ENCODE measurements around the gene NR2C1. TPM values are rescaled to one million over a fixed set of nuclear protein-coding genes. Genes with fewer than 3 reads are reported as not detected.

The NR2C1 gene
- polyA plus RNA-seq, 3 donors = 2.2 to 24.7 (median 6.0) TPM

DNA sequence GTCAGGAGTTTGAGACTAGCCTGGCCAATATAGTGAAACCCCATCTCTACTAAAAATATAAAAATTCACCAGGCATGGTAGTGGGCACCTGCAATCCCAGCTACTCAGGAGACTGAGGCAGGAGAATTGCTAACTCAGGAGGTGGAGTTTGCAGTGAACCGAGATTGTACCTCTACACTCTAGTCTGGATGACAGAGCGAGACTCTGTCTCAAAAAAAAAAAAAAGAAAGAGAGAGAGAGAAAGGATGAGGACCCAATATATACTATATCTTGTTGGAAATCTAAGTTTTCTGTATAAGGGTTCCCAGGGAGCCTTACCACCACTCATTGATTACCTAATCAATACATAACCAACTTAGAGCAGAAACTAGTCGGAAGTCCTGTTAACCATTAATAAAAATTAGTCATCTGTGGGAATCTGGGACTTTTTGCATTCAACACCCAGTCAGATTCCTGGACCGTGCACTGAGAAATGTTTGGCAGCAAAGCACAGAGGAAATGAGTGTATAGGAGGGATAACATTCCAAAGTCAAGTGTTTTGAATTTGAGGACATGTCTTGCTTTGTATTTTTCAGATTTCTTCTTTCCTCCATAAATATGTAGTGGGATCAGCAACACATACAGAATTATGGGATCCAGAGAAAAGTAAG is 44.8 kb upstream of the NR2C1 start:
- Mint-ChIP-seq H3K27me3 (ENCODE audit: low read depth in 3 of 3) (no peaks in the 10 kb centered on the region), H3K27ac (no peak overlapping the region), H3K4me1 (peaks cover 9% of the 10 kb centered on the region), H3K36me3 (peaks cover 12 to 33% of the 10 kb centered on the region in 2 donors), H3K4me3 (no peak overlapping the region), H3K9me3 (no peaks in the 10 kb centered on the region)
- no peak for DNase-seq
- H3K9me3 ChIP-seq (replicated peaks in 1 of 2; ENCODE audit: control insufficient read depth in 1 of 2, insufficient read depth in 1 of 2, low read length in 2 of 2) = no peaks in the 10 kb centered on the region
- H2AFZ ChIP-seq (ENCODE audit: insufficient read depth, low read depth, low read length, poor library complexity, severe bottlenecking) = no peak overlapping the region
- H3K4me3 ChIP-seq (replicated peaks in 1 of 3; ENCODE audit: low read depth in 2 of 3, low read length in 3 of 3) = no peak overlapping the region
- no CpG with 5 or more reads among the region's 4 CpGs for WGBS (ENCODE audit: insufficient coverage)
- TF ChIP-seq, protein P1, sequence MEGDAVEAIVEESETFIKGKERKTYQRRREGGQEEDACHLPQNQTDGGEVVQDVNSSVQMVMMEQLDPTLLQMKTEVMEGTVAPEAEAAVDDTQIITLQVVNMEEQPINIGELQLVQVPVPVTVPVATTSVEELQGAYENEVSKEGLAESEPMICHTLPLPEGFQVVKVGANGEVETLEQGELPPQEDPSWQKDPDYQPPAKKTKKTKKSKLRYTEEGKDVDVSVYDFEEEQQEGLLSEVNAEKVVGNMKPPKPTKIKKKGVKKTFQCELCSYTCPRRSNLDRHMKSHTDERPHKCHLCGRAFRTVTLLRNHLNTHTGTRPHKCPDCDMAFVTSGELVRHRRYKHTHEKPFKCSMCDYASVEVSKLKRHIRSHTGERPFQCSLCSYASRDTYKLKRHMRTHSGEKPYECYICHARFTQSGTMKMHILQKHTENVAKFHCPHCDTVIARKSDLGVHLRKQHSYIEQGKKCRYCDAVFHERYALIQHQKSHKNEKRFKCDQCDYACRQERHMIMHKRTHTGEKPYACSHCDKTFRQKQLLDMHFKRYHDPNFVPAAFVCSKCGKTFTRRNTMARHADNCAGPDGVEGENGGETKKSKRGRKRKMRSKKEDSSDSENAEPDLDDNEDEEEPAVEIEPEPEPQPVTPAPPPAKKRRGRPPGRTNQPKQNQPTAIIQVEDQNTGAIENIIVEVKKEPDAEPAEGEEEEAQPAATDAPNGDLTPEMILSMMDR (IDR thresholded peaks at IDR 0.05) = no peak
- H3K4me2 ChIP-seq (replicated peaks; ENCODE audit: extremely low read depth, low read length, poor library complexity, severe bottlenecking) = no peak overlapping the region
- H3K9ac ChIP-seq (ENCODE audit: insufficient read depth, low read length, poor library complexity, severe bottlenecking) = no peak overlapping the region
- peaks cover 0 to 7% of the 10 kb centered on the region in 2 donors for H3K36me3 ChIP-seq (replicated peaks in 1 of 2; ENCODE audit: control insufficient read depth in 1 of 2, insufficient read depth in 2 of 2, low read length in 2 of 2)
- H3K4me1 ChIP-seq (ENCODE audit: control insufficient read depth in 1 of 2, insufficient read depth in 2 of 2, low read length in 2 of 2) = peaks cover 0 to 4% of the 10 kb centered on the region in 2 donors
- H3K79me2 ChIP-seq (ENCODE audit: insufficient read depth, low read length) = no peaks in the 10 kb centered on the region
- no peaks in the 10 kb centered on the region for H3K27me3 ChIP-seq (ENCODE audit: control insufficient read depth in 2 of 2, insufficient read depth in 2 of 2, low read length in 2 of 2)
- no peaks in the 10 kb centered on the region for H4K20me1 ChIP-seq (ENCODE audit: insufficient read depth, low read length)
- intact Hi-C loops (cut with micrococcal nuclease) = loop anchor here (2.0 to 10.0 kb wide), 4 partner anchors 97 to 417 kb away; partner anchors contain the start of genes FGD6 (in 2 of the 2) and VEZT (in 2 of the 2)
- no peak overlapping the region for H3K27ac ChIP-seq (ENCODE audit: low read depth in 1 of 2, low read length in 2 of 2)

DNA sequence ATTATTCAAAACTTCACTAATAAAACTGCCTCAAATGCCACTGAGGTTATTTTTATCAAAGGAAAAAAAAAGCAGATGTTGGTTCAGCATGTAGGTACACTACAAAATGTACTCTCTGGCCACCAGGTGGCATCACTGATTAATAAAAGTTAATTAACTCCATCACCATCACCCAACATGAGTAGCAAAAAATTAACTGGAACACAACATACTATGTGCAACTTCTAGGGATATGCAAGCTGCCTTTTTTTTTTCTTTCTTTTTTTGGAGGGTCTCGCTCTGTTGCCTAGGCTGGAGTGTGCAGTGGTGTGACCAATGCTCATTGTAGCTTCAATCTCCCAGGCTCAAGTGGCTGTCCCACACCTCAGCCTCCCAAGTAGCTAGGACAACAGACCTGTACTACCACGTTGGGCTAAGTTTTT is 43.8 kb upstream of the NR2C1 start:
- H3K27me3 ChIP-seq (ENCODE audit: control insufficient read depth in 2 of 2, insufficient read depth in 2 of 2, low read length in 2 of 2) = no peaks in the 10 kb centered on the region
- Mint-ChIP-seq H3K4me3 (no peak overlapping the region), H3K27ac (no peak overlapping the region), H3K27me3 (ENCODE audit: low read depth in 3 of 3) (no peaks in the 10 kb centered on the region), H3K36me3 (peaks cover 20 to 36% of the 10 kb centered on the region in 2 donors), H3K9me3 (no peaks in the 10 kb centered on the region), H3K4me1 (peaks cover 9% of the 10 kb centered on the region)
- no peak overlapping the region for H3K9ac ChIP-seq (ENCODE audit: insufficient read depth, low read length, poor library complexity, severe bottlenecking)
- peaks cover 6 to 18% of the 10 kb centered on the region in 2 donors for H3K36me3 ChIP-seq (replicated peaks in 1 of 2; ENCODE audit: control insufficient read depth in 1 of 2, insufficient read depth in 2 of 2, low read length in 2 of 2)
- intact Hi-C loops (cut with micrococcal nuclease) = loop anchor here (5.0 to 10.0 kb wide), 3 partner anchors 98 to 415 kb away; partner anchors contain the start of genes FGD6 (in 2 of the 2) and VEZT (in 2 of the 2)
- DNase-seq = peak; percentile 59 to 76 (median 63)
- H4K20me1 ChIP-seq (ENCODE audit: insufficient read depth, low read length) = no peaks in the 10 kb centered on the region
- no peak overlapping the region for H3K4me3 ChIP-seq (replicated peaks in 1 of 3; ENCODE audit: low read depth in 2 of 3, low read length in 3 of 3)
- 89% methylated on average over 1 of the region's 2 CpGs for WGBS (ENCODE audit: insufficient coverage)
- peaks cover 0 to 4% of the 10 kb centered on the region in 2 donors for H3K4me1 ChIP-seq (ENCODE audit: control insufficient read depth in 1 of 2, insufficient read depth in 2 of 2, low read length in 2 of 2)
- TF ChIP-seq, protein P1 (IDR thresholded peaks at IDR 0.05) = peak; percentile 75
- no peak overlapping the region for H3K27ac ChIP-seq (ENCODE audit: low read depth in 1 of 2, low read length in 2 of 2)
- no peaks in the 10 kb centered on the region for H3K9me3 ChIP-seq (replicated peaks in 1 of 2; ENCODE audit: control insufficient read depth in 1 of 2, insufficient read depth in 1 of 2, low read length in 2 of 2)
- no peaks in the 10 kb centered on the region for H3K79me2 ChIP-seq (ENCODE audit: insufficient read depth, low read length)
- no peak overlapping the region for H2AFZ ChIP-seq (ENCODE audit: insufficient read depth, low read depth, low read length, poor library complexity, severe bottlenecking)
- H3K4me2 ChIP-seq (replicated peaks; ENCODE audit: extremely low read depth, low read length, poor library complexity, severe bottlenecking) = no peak overlapping the region

All from CD14-positive monocyte (primary cell).